Heart left ventricle (tissue), 16 donors: ENCODE results near the gene WDR77. TPM values are rescaled to one million over a fixed set of nuclear protein-coding genes. Genes with fewer than 3 reads are reported as not detected.

Experiments used
- ATAC-seq, 4 donors: fragments of 200-7000 bp; cut with Tn5 transposase; one replicate each; pipeline ENCODE4 v1.9.1; 2020 to 2022; ENCODE audit warnings: moderate library complexity in 4 of 4, mild to moderate bottlenecking in 3 of 4, moderate number of reproducible peaks in 1 of 4
- DNase-seq, 5 donors: peaks; one replicate each; pipeline ENCODE4 v3.0.0-alpha.2; 2020
- H3K27ac ChIP-seq, 12 donors: fragments of 200-600 bp; sonication (generic) in 4 of 12; one replicate each; pipeline versions ENCODE4 v1.5.0 to v1.8.0; 2016 to 2022; ENCODE audit warnings: mild to moderate bottlenecking in 2 of 12
- H3K27me3 ChIP-seq, 9 donors: fragments of 200-600 bp; sonication (generic) in 2 of 9; one replicate each; pipeline versions ENCODE4 v1.5.1 to v1.8.0; 2016 to 2022; ENCODE audit warnings: mild to moderate bottlenecking in 3 of 9
- H3K36me3 ChIP-seq, 9 donors: fragments of 200-600 bp; sonication (generic) in 2 of 9; one replicate each; pipeline versions ENCODE4 v1.5.0 to v1.8.0; 2018 to 2022; ENCODE audit warnings: mild to moderate bottlenecking in 2 of 9
- H3K4me1 ChIP-seq, 12 donors: fragments of 200-600 bp; sonication (generic) in 4 of 12; one replicate each; pipeline versions ENCODE4 v1.5.0 to v1.8.0; 2016 to 2022; ENCODE audit warnings: mild to moderate bottlenecking in 3 of 12
- H3K4me3 ChIP-seq, 12 donors: fragments of 200-600 bp; sonication (generic) in 4 of 12; one replicate each; pipeline versions ENCODE4 v1.5.0 to v1.8.0; 2017 to 2022; ENCODE audit warnings: mild to moderate bottlenecking in 9 of 12, moderate library complexity in 4 of 12
- H3K9me3 ChIP-seq, 12 donors: fragments of 200-600 bp; sonication (generic) in 4 of 12; one replicate each; pipeline versions ENCODE4 v1.5.0 to v1.8.0; 2016 to 2022; ENCODE audit warnings: mild to moderate bottlenecking in 1 of 12
- POLR2A ChIP-seq, 2 donors: fragments of 450-650 bp; IDR thresholded peaks; one replicate each; pipeline ENCODE4 v1.6.1; 2017; ENCODE audit warnings: antibody characterized with exemption in 2 of 2, mild to moderate bottlenecking in 2 of 2, moderate library complexity in 2 of 2
- WGBS, 4 donors: extraction: QIAGEN DNeasy Blood & Tissue Kit in 2 of 4; methylation state at CpG; one replicate each; pipeline versions ENCODE4 v1.1.5 to v1.1.7; 2013 to 2018; 5-methylcytosine and 5-hydroxymethylcytosine counted together
- intact Hi-C, 10 donors: fragments of 100-400 bp; cut with DNase I; formaldehyde crosslinking; loops; one replicate each; pipeline versions ENCODE4 v1.11.1 to v1.14.2; 2022
- polyA plus RNA-seq, 2 donors: library from polyadenylated mRNA; stranded (reverse); fragments of 200-250 nt; gene quantifications; one replicate each; pipeline ENCODE4 v1.2.3, GENCODE V29; 2013
- total RNA-seq, 9 donors: library from RNA; depleted of rRNA in 2 of 9; stranded (reverse); fragments of >200 nt in 2 of 9; fragmentation: NEBNext Ultra II Directional in 3 of 9; extraction: Animal tissue kit (Norgen Biotek cat#: 25700) in 3 of 9; gene quantifications; one replicate each; pipeline versions ENCODE4 v1.1.0 to v1.2.4, GENCODE V29; 2016 to 2023
- TF ChIP-seq, protein P1 (sequence below), 12 donors: fragments of 200-600 bp; sonication (generic) in 4 of 12; IDR thresholded peaks; one replicate each; pipeline versions ENCODE4 v1.5.0 to v1.8.0; 2018 to 2022; ENCODE audit warnings: antibody characterized with exemption in 12 of 12, mild to moderate bottlenecking in 5 of 12
- donor health status: ischemic (EF 13 %, LVEDD 7.1; RV severe dilation, severe dysfunction).
- donor health status: healthy with polysubstance abuse.
- donor health status: DM: no; HTN: yes; CAD: no.
- donor health status: DM: no; HTN: no; CAD: no.
- donor health status: ischemic (EF 25% LVEDD 6.9; RV normal size, moderate dysfunction).
- donor health status: ischemic (EF 25% LVEDD 5.7; RV mildly dilated, moderate dysfunction).
- donor health status: healthy.
- donor health status: DM: yes; HTN: yes; CAD: no.
- donor health status: ischemic (EF 35%, LVEDD 5.7; RV mildly dilated, moderate dysfunction).
- donor health status: nonischemic (EF 11% LVEDD 7.7; RV severe dilation, severe dysfunction).
- donor health status: DM: yes; HTN: yes; CAD: no.
- donor health status: PGD.
- donor health status: ischemic (EF 29% LVEDD 5.4; RV normal size, mild dysfunction).
- donor health status: nonischemic (EF 23%, LVEDD 6.1; RV moderate dilation, normal function).

WDR77 gene
- total and polyA plus RNA-seq, 11 donors: 25.6 to 64.3 (median 34.0) TPM

DNA sequence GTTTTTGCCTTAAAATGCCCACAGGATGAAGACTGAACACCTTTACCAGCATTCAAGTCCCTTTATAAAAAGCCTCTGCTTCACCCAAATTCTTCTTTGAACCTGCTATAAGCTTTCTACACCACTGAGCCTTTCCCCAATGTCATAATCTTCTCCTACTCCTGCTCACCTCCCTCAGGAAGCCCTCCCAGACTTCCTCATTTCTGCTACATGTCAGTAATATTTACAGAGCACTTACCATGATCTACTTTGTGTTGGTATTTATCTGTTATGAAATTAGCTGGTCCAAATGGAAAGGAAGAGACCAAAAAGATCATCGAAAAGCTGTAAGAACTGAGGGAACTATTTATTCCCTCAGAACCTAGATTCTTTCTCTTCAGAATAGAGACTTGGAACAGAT, 30.0 kb downstream of the WDR77 start:
- WGBS, 4 donors: 94 to 100% (median 95%) methylated on average over 1 of the region's 1 CpG
- TF ChIP-seq, protein P1, sequence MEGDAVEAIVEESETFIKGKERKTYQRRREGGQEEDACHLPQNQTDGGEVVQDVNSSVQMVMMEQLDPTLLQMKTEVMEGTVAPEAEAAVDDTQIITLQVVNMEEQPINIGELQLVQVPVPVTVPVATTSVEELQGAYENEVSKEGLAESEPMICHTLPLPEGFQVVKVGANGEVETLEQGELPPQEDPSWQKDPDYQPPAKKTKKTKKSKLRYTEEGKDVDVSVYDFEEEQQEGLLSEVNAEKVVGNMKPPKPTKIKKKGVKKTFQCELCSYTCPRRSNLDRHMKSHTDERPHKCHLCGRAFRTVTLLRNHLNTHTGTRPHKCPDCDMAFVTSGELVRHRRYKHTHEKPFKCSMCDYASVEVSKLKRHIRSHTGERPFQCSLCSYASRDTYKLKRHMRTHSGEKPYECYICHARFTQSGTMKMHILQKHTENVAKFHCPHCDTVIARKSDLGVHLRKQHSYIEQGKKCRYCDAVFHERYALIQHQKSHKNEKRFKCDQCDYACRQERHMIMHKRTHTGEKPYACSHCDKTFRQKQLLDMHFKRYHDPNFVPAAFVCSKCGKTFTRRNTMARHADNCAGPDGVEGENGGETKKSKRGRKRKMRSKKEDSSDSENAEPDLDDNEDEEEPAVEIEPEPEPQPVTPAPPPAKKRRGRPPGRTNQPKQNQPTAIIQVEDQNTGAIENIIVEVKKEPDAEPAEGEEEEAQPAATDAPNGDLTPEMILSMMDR (IDR thresholded peaks at IDR 0.05): no peak
- no peak for TF ChIP-seq POLR2A (IDR thresholded peaks at IDR 0.05)
- ATAC-seq (no peak), DNase-seq (no peak)
- Histone ChIP-seq H3K36me3 (peaks cover 0 to 5% (median 0%) of the 10 kb centered on the region in 9 donors), H3K4me1 (no peaks in the 10 kb centered on the region), H3K4me3 (no peak overlapping the region), H3K9me3 (no peaks in the 10 kb centered on the region), H3K27me3 (no peaks in the 10 kb centered on the region), H3K27ac (no peak overlapping the region)
- intact Hi-C loops: no loop called here

DNA sequence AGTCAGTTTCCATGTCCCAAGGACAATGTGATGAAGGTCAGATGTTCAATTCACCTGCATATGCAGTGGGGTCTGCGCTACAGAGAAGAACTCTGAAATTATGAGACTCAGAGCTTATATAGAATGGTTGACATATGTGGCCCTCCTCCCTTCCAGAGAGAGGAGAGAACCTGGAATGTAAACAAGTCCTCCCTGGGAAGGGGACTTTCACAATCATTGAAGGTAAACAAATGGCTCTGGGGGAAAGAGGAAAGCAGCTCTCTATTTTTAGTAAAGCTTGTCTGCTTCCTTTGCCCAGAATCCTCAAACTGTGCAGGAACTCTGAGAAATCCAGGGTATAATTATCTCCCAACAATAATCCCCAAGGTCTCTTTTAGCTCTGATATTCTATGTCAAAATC, 31.3 kb downstream of the WDR77 start:
- TF ChIP-seq, protein P1 (IDR thresholded peaks at IDR 0.05): no peak
- TF ChIP-seq POLR2A (IDR thresholded peaks at IDR 0.05): no peak
- WGBS, 4 donors: 88 to 96% (median 94%) methylated on average over 1 of the region's 1 CpG
- no peaks in the 10 kb centered on the region for H3K9me3 ChIP-seq
- ATAC-seq (no peak), DNase-seq (no peak)
- no peak overlapping the region for H3K4me3 ChIP-seq
- H3K27ac ChIP-seq: no peak overlapping the region
- intact Hi-C loops: no loop called here
- no peaks in the 10 kb centered on the region for H3K27me3 ChIP-seq
- H3K36me3 ChIP-seq: peaks cover 0 to 5% (median 0%) of the 10 kb centered on the region in 9 donors
- H3K4me1 ChIP-seq: no peaks in the 10 kb centered on the region

DNA sequence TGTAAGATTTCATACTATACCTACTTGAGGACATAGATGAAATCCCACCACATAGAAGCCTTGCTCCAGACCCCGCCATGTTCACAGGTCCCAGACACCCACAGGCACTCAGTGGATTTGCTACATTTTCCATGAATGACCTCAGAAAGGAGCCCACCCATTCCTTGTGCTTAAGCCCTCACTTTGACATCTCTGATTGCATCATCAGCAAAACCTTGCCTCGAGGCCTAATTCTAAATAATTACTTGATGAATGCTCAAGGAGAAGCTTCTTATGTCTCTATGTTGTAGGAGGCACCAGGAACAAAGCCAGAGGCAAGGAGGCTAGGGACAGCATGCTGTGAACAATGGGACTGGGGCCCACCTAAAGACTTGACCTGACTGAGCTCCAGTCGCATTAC, 33.6 kb downstream of the WDR77 start:
- no peak overlapping the region for H3K4me3 ChIP-seq
- ATAC-seq: no peak

DNA sequence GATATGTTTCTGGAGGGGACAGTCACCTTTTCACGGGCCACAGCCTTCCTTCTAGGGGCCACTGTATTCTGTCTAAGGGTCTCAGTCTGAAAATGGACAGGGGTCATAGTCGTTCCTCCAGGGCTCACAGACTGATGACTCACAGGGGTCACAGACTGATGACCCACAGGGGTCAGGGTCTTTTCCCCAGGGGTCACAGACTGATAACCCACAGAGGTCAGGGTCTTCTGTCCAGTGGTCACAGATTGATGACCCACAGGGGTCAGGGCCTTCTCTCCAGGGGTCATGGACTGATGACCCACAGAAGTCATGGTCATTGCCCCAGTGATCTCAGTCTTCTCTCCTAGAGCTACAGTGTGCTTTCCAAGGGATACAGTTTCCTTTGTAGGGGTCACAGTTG, 34.3 kb downstream of the WDR77 start:
- H3K36me3 ChIP-seq: no peaks in the 10 kb centered on the region
- WGBS, 4 donors: 77 to 83% (median 81%) methylated on average over 1 to 2 of the region's 2 CpGs
- ATAC-seq (no peak), DNase-seq (no peak)
- intact Hi-C loops: no loop called here
- TF ChIP-seq, protein P1 (IDR thresholded peaks at IDR 0.05): no peak
- no peak for TF ChIP-seq POLR2A (IDR thresholded peaks at IDR 0.05)
- no peaks in the 10 kb centered on the region for H3K4me1 ChIP-seq
- no peaks in the 10 kb centered on the region for H3K9me3 ChIP-seq
- no peak overlapping the region for H3K4me3 ChIP-seq
- no peak overlapping the region for H3K27ac ChIP-seq
- H3K27me3 ChIP-seq: no peaks in the 10 kb centered on the region

More for the DNA sequence above, 33.6 kb downstream of the WDR77 start:
- no peaks in the 10 kb centered on the region for H3K27me3 ChIP-seq
- WGBS, 4 donors: 91 to 95% (median 92%) methylated on average over 2 to 3 of the region's 3 CpGs
- intact Hi-C loops: no loop called here
- no peaks in the 10 kb centered on the region for H3K4me1 ChIP-seq
- no peak overlapping the region for H3K27ac ChIP-seq
- no peaks in the 10 kb centered on the region for H3K9me3 ChIP-seq
- TF ChIP-seq, protein P1 (IDR thresholded peaks at IDR 0.05): no peak
- TF ChIP-seq POLR2A (IDR thresholded peaks at IDR 0.05): no peak
- no peaks in the 10 kb centered on the region for H3K36me3 ChIP-seq
- no peak for DNase-seq
